K562 (cell line): Measurements from ENCODE around the gene PTPN1. TPM values are rescaled to one million over a fixed set of nuclear protein-coding genes. Genes with fewer than 3 reads are reported as not detected.

ENCODE experiments used
- CCAR2 ChIP-seq: fragments of 200-400 bp; formaldehyde crosslinking; IDR thresholded peaks from 2 replicates; pipeline ENCODE4 v1.6.1; 2017; ENCODE audit warnings: mild to moderate bottlenecking, low read depth, low read length
- CHAMP1 ChIP-seq: fragments of 450-650 bp; IDR thresholded peaks from 2 replicates; pipeline ENCODE4 v1.6.1; 2016; ENCODE audit warnings: mild to moderate bottlenecking
- FOXK1 ChIP-seq: sonication (generic); formaldehyde crosslinking; IDR thresholded peaks from 2 replicates; pipeline ENCODE4 v1.8.0; 2022; ENCODE audit warnings: missing genetic modification reagents, mild to moderate bottlenecking, borderline replicate concordance
- HDAC8 ChIP-seq: fragments of 450-650 bp; IDR thresholded peaks from 2 replicates; pipeline ENCODE4 v1.6.1; 2016; ENCODE audit warnings: mild to moderate bottlenecking, missing genetic modification characterization, moderate library complexity, missing compliant biosample characterization
- KLF1 ChIP-seq: fragments of 450-650 bp; IDR thresholded peaks from 2 replicates; pipeline ENCODE4 v1.6.1; 2016; ENCODE audit warnings: missing genetic modification characterization, missing compliant biosample characterization
- L3MBTL2 ChIP-seq: fragments of 450-650 bp; IDR thresholded peaks from 2 replicates; pipeline ENCODE4 v1.6.1; 2016; ENCODE audit warnings: mild to moderate bottlenecking, moderate library complexity
- NFE2 ChIP-seq: IDR thresholded peaks from 2 replicates; pipeline ENCODE4 v1.6.1; 2014; ENCODE audit warnings: antibody characterized with exemption, low read depth
- PKNOX1 ChIP-seq: fragments of 450-650 bp; IDR thresholded peaks from 2 replicates; pipeline ENCODE4 v1.6.1; 2016
- U2AF2 ChIP-seq: fragments of 200-400 bp; formaldehyde crosslinking; optimal IDR thresholded peaks from 2 replicates; pipeline ENCODE3; 2017; ENCODE audit warnings: low read depth, mild to moderate bottlenecking, low read length
- ZNF146 ChIP-seq: IDR thresholded peaks from one replicate; pipeline ENCODE4 v1.6.1; 2018; ENCODE audit warnings: missing compliant biosample characterization; ENCODE audit not compliant: unreplicated experiment
- ZNF41 ChIP-seq: fragments of 250-450 bp; sonication (Bioruptor Pico); conservative IDR thresholded peaks from 2 replicates; pipeline ENCODE4 v1.4.0; 2020; ENCODE audit warnings: mild to moderate bottlenecking
- ZNF551 ChIP-seq: fragments of 250-450 bp; sonication (Bioruptor Pico); IDR thresholded peaks from 2 replicates; pipeline ENCODE4 v1.5.0; 2021; ENCODE audit warnings: mild to moderate bottlenecking, moderate library complexity
- polyA plus RNA-seq, 8 experiments: library from polyadenylated mRNA; depleted of rRNA in 4 of 8; stranded (reverse) in 5 of 8; unstranded in 3 of 8; fragments of >200 nt; fragmentation: Nextera tagmentation in 2 of 8; fragmentation: Illumina TruSeq in 1 of 8; extraction: Ambion mirVana in 2 of 8; extraction: Trizol in 1 of 8; gene quantifications; 2 replicates each; pipeline versions ENCODE4 v1.2.1 to v1.2.3, GENCODE V29; 2011 to 2014; ENCODE audit warnings: inconsistent platforms in 1 of 8, missing spikeins in 1 of 8
- total RNA-seq, 7 experiments: library from RNA; depleted of rRNA in 6 of 7; stranded (reverse); fragments of >200 nt in 6 of 7; fragmentation: Illumina TruSeq in 2 of 7; extraction: Trizol in 2 of 7; gene quantifications; 2 replicates each; pipeline versions ENCODE4 v1.2.1 to v1.2.3, GENCODE V29; 2011 to 2021; ENCODE audit warnings: low replicate concordance in 1 of 7
- TF ChIP-seq, protein P1 (sequence below): fragments of 450-650 bp; IDR thresholded peaks from 2 replicates; pipeline ENCODE4 v1.6.1; 2016; ENCODE audit warnings: low read depth

PTPN1 gene
- total and polyA plus RNA-seq, 9 of the 15 experiments (the other 6 are each of a cell fraction or from before 2014, with no cell fraction given), result 11.0 to 85.3 (median 54.0) TPM

GRCh38 chr20:50617022-50617421, 106.8 kb downstream of the PTPN1 start (continued):
- TF ChIP-seq FOXK1 (CRISPR knock-in tag) (no peak), ZNF41 (CRISPR knock-in tag) (no peak), HDAC8 (no peak), U2AF2 (no peak), KLF1 (tag) (no peak), L3MBTL2 (no peak), CCAR2 (no peak), PKNOX1 (no peak), CHAMP1 (no peak), ZNF551 (CRISPR knock-in tag) (no peak), ZNF146 (CRISPR knock-in tag) (no peak), NFE2 (peak; percentile 65)
- TF ChIP-seq, protein P1, sequence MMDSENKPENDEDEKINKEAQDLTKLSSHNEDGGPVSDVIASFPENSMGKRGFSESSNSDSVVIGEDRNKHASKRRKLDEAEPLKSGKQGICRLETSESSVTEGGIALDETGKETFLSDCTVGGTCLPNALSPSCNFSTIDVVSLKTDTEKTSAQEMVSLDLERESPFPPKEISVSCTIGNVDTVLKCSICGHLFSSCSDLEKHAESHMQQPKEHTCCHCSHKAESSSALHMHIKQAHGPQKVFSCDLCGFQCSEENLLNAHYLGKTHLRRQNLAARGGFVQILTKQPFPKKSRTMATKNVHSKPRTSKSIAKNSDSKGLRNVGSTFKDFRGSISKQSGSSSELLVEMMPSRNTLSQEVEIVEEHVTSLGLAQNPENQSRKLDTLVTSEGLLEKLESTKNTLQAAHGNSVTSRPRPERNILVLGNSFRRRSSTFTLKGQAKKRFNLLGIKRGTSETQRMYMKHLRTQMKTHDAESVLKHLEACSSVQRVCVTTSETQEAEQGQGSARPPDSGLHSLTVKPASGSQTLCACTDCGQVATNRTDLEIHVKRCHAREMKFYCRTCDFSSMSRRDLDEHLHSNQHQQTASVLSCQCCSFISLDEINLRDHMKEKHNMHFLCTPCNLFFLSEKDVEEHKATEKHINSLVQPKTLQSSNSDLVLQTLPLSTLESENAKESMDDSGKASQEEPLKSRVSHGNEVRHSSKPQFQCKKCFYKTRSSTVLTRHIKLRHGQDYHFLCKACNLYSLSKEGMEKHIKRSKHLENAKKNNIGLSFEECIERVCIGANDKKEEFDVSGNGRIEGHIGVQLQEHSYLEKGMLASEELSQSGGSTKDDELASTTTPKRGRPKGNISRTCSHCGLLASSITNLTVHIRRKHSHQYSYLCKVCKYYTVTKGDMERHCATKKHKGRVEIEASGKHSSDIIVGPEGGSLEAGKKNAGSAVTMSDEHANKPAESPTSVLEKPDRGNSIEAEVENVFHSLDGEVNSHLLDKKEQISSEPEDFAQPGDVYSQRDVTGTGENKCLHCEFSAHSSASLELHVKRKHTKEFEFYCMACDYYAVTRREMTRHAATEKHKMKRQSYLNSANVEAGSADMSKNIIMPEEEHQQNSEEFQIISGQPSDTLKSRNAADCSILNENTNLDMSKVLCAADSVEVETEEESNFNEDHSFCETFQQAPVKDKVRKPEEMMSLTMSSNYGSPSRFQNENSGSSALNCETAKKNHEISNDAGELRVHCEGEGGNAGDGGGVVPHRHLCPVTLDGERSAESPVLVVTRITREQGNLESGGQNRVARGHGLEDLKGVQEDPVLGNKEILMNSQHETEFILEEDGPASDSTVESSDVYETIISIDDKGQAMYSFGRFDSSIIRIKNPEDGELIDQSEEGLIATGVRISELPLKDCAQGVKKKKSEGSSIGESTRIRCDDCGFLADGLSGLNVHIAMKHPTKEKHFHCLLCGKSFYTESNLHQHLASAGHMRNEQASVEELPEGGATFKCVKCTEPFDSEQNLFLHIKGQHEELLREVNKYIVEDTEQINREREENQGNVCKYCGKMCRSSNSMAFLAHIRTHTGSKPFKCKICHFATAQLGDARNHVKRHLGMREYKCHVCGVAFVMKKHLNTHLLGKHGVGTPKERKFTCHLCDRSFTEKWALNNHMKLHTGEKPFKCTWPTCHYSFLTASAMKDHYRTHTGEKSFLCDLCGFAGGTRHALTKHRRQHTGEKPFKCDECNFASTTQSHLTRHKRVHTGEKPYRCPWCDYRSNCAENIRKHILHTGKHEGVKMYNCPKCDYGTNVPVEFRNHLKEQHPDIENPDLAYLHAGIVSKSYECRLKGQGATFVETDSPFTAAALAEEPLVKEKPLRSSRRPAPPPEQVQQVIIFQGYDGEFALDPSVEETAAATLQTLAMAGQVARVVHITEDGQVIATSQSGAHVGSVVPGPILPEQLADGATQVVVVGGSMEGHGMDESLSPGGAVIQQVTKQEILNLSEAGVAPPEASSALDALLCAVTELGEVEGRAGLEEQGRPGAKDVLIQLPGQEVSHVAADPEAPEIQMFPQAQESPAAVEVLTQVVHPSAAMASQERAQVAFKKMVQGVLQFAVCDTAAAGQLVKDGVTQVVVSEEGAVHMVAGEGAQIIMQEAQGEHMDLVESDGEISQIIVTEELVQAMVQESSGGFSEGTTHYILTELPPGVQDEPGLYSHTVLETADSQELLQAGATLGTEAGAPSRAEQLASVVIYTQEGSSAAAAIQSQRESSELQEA, result no peak
